ENCODE data around the gene IQCE. TPM values are rescaled to one million over a fixed set of nuclear protein-coding genes. Genes with fewer than 3 reads are reported as not detected.

Gene IQCE
- total and polyA plus RNA-seq, 10 of the 15 experiments (the other 5 are each of a cell fraction or from before 2014, with no cell fraction given): 0.37 to 8.1 (median 3.7) TPM

DNA sequence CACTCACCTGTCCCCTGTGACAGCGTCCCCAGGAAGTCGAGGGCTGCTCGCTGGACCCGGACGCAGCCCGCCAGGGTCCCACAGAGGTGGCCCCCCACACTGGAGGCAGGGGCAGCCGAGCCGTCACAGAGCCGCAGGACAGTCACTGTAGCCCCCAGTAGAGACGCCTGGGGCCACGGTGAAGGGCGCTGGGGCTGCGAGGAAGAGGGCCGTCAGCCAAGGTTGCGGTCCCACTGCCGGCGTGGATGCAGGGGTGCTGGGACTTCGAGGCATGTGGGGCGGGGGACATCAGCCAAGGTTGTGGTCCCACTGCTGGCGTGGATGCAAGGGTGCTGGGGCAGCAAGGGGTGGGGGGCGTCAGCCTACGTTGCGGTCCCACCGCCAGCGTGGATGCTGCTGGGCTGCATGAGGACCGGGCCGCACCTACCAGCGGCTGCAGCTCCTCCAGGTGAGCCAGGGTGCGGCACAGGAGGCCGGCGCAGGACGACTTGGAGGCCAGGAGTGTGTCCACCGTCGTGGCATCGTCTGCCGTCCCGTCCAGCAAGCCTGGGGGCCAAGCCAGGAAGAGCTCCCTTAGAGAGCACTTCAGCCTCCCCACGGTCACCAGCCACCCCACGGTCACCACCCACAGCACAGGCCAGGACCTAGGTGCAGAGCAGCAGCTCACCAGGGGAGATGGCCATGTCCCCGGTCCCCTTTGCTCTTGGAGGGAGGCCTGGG is 17.3 kb upstream of the IQCE start:
- FAIRE-seq (no peak), ATAC-seq (no peak), DNase-seq (ENCODE audit: low read depth, low spot score) (no peak)
- no peak overlapping the region for H2AFZ ChIP-seq (ENCODE audit: control insufficient read depth, low read depth, low read length)
- no peak overlapping the region for H3K4me2 ChIP-seq (ENCODE audit: control insufficient read depth, insufficient read depth)
- H3K4me1 ChIP-seq (ENCODE audit: control insufficient read depth, insufficient read depth, low read length): no peaks in the 10 kb centered on the region
- 0 out of 2 replicates have a peak, but pooled peaks have one; percentile 39 for TF ChIP-seq POLR2A (IDR thresholded peaks at IDR 0.05; ENCODE audit: low read depth, low read length)
- no peak for TF ChIP-seq TAF1 (IDR thresholded peaks at IDR 0.05; ENCODE audit: borderline replicate concordance, low read depth, low read length)
- TF ChIP-seq HDGF (IDR thresholded peaks at IDR 0.05): no peak
- 98% methylated on average over 38 of the region's 40 CpGs for WGBS (ENCODE audit: insufficient coverage, insufficient replicate concordance, low lambda C conversion rate, missing lambda C conversion rate)
- RAD21 ChIA-PET (ENCODE audit: unreplicated experiment): interaction anchor here (1.0 kb wide), 1 partner anchor 18 kb away, joined by 3 read pairs; no protein-coding TSS in a partner anchor
- H3K79me2 ChIP-seq (ENCODE audit: control insufficient read depth, insufficient read depth, low read length): no peaks in the 10 kb centered on the region
- peaks cover 0 to 29% of the 10 kb centered on the region in 2 experiments; a peak in 3 of 4 replicates for H3K36me3 ChIP-seq (ENCODE audit: control insufficient read depth in 2 of 2, insufficient read depth in 2 of 2, low read length in 1 of 2)
- H3K9me3 ChIP-seq (replicated peaks; ENCODE audit: control insufficient read depth, insufficient read depth, low read length): no peaks in the 10 kb centered on the region
- SMC1A ChIA-PET (ENCODE audit: uncharacterized antibody, unreplicated experiment): no interaction called here
- H4K20me1 ChIP-seq (ENCODE audit: control insufficient read depth, insufficient read depth): no peaks in the 10 kb centered on the region
- POLR2A ChIA-PET: no interaction called here
- no peak overlapping the region for H3K27ac ChIP-seq (ENCODE audit: control insufficient read depth, insufficient read depth)
- CTCF ChIA-PET: no interaction called here
- H3K9ac ChIP-seq (ENCODE audit: control insufficient read depth, insufficient read depth, low read length): no peak overlapping the region
- in situ Hi-C loops (cut with MboI): no loop called here
- H3K4me3 ChIP-seq: no peak overlapping the region
- intact Hi-C loops (cut with micrococcal nuclease; ENCODE audit: unreplicated experiment): no loop called here
- BruUV-seq (replicated peaks): no TSS peak
- H3K27me3 ChIP-seq (replicated peaks in 1 of 2; ENCODE audit: control insufficient read depth in 2 of 2, insufficient read depth in 2 of 2, low read length in 1 of 2): no peaks in the 10 kb centered on the region

DNA sequence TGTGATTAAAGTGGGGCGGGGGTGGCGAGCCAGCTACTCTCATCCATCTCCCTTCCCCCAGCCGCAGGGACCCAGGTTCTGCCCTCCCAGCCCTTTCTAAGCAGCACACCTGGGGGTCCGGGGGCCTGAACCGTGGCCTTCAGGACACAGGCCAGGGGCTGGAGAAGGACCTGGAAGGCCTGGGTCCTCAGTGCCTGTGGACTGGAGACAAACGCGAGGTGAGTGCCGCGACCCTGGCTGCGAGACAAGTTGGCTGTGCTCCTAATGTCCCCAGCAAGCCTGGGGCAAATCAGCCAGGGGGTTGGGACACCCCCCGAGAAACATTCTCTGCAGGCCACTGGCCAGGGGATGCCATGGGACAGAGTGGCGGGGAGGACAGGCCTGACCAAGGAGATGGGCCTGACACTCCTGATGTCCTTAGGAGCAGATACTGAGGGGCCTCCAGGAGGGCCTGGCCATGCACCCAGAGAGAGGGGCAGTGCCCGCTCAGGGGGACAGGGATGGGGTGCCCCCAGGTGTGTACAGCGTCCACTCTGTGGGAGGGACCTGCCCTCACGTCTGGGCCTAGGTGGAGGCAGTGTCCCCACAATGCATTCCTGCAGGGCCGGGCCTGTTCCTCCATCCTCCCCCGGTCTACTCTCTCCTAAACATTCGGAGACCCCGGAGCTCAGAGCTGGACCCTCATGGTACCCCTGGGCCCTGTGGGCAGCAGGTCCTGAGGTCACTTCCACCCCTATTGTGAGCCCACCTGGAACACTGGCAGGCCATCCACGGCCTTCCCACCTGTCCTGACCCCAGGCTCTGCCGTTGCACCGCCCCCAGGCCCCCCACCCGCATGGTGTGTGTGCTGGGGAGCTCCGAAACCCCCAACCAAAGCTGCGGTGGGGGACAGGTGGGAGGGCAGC is 16.5 kb upstream of the IQCE start:
- WGBS (ENCODE audit: insufficient coverage, insufficient replicate concordance, low lambda C conversion rate, missing lambda C conversion rate): 91% methylated on average over 25 of the region's 25 CpGs
- no peak overlapping the region for H3K27ac ChIP-seq (ENCODE audit: control insufficient read depth, insufficient read depth)
- H3K4me2 ChIP-seq (ENCODE audit: control insufficient read depth, insufficient read depth): no peak overlapping the region
- BruUV-seq (replicated peaks): no TSS peak
- no peaks in the 10 kb centered on the region for H3K79me2 ChIP-seq (ENCODE audit: control insufficient read depth, insufficient read depth, low read length)
- ChIA-PET POLR2A (interaction anchor here (0.6 kb wide), 1 partner anchor 75 kb away, joined by 3 read pairs; no protein-coding TSS in a partner anchor), SMC1A (ENCODE audit: uncharacterized antibody, unreplicated experiment) (no interaction called here), CTCF (no interaction called here), RAD21 (ENCODE audit: unreplicated experiment) (interaction anchor here (1.0 kb wide), 1 partner anchor 17 kb away, joined by 3 read pairs; no protein-coding TSS in a partner anchor)
- intact Hi-C loops (cut with micrococcal nuclease; ENCODE audit: unreplicated experiment): no loop called here
- H4K20me1 ChIP-seq (ENCODE audit: control insufficient read depth, insufficient read depth): no peaks in the 10 kb centered on the region
- H3K9me3 ChIP-seq (replicated peaks; ENCODE audit: control insufficient read depth, insufficient read depth, low read length): no peaks in the 10 kb centered on the region
- DNase-seq (ENCODE audit: low read depth, low spot score): no peak
- peaks cover 2 to 32% of the 10 kb centered on the region in 2 experiments; a peak in 3 of 4 replicates for H3K36me3 ChIP-seq (ENCODE audit: control insufficient read depth in 2 of 2, insufficient read depth in 2 of 2, low read length in 1 of 2)
- no peak overlapping the region for H3K9ac ChIP-seq (ENCODE audit: control insufficient read depth, insufficient read depth, low read length)
- in situ Hi-C loops (cut with MboI): no loop called here
- H2AFZ ChIP-seq (ENCODE audit: control insufficient read depth, low read depth, low read length): no peak overlapping the region
- no peak for ATAC-seq
- no peaks in the 10 kb centered on the region for H3K4me1 ChIP-seq (ENCODE audit: control insufficient read depth, insufficient read depth, low read length)
- no peak for FAIRE-seq
- TF ChIP-seq MTA2 (IDR thresholded peaks at IDR 0.05; ENCODE audit: low read depth) (no peak), NR2F1 (conservative IDR thresholded peaks at IDR 0.05) (no peak), LARP7 (IDR thresholded peaks at IDR 0.05) (no peak), SUPT20H (IDR thresholded peaks at IDR 0.05; ENCODE audit: borderline replicate concordance, control insufficient read depth, low read depth, low read length) (no peak), BRCA1 (IDR thresholded peaks at IDR 0.05; ENCODE audit: low read depth, low read length) (no peak), POU2F2 (IDR thresholded peaks at IDR 0.05; ENCODE audit: borderline replicate concordance, low read depth, low read length) (no peak), POLR2A (IDR thresholded peaks at IDR 0.05; ENCODE audit: low read depth, low read length) (0 out of 2 replicates have a peak, but pooled peaks have one; percentile 4)
- H3K4me3 ChIP-seq: no peak overlapping the region
- no peaks in the 10 kb centered on the region for H3K27me3 ChIP-seq (replicated peaks in 1 of 2; ENCODE audit: control insufficient read depth in 2 of 2, insufficient read depth in 2 of 2, low read length in 1 of 2)
